Thyroid gland (tissue), 4 donors: ENCODE measurements around the gene CHST14.

ENCODE experiments used
- POLR2A ChIP-seq, 2 donors: fragments of 450-650 bp; IDR thresholded peaks; one replicate each; pipeline ENCODE4 v1.6.1; 2017; ENCODE audit warnings: antibody characterized with exemption in 2 of 2, mild to moderate bottlenecking in 2 of 2, moderate library complexity in 1 of 2
- TF ChIP-seq, protein P1 (sequence below), 6 experiments: fragments of 200-600 bp in 3 of 6; fragments of 450-650 bp in 3 of 6; sonication (generic) in 3 of 6; IDR thresholded peaks; one replicate each; pipeline ENCODE4 v1.5.1; 2016 to 2019; ENCODE audit warnings: antibody characterized with exemption in 6 of 6, mild to moderate bottlenecking in 2 of 6, inconsistent platforms in 1 of 6, moderate library complexity in 1 of 6

DNA sequence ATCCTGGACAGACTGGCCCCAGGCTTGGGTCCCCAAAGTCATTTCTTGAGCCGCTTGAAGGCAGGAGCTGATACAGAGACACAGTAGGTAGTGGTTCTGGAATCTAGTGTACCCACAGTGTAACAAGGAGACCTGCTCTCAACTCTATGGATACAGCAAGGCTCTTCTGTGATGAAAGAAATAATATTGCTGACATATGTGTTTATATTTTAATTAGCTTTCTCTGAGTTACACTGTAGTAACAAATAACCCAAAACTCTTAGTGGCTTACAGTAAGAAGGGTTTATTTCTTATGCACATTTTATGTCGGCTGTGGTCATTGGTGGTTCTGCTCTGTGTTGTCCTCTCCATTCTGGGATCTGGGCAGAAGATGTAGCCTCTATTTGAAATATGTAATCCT is 45.5 kb downstream of the CHST14 start:
- TF ChIP-seq, protein P1, sequence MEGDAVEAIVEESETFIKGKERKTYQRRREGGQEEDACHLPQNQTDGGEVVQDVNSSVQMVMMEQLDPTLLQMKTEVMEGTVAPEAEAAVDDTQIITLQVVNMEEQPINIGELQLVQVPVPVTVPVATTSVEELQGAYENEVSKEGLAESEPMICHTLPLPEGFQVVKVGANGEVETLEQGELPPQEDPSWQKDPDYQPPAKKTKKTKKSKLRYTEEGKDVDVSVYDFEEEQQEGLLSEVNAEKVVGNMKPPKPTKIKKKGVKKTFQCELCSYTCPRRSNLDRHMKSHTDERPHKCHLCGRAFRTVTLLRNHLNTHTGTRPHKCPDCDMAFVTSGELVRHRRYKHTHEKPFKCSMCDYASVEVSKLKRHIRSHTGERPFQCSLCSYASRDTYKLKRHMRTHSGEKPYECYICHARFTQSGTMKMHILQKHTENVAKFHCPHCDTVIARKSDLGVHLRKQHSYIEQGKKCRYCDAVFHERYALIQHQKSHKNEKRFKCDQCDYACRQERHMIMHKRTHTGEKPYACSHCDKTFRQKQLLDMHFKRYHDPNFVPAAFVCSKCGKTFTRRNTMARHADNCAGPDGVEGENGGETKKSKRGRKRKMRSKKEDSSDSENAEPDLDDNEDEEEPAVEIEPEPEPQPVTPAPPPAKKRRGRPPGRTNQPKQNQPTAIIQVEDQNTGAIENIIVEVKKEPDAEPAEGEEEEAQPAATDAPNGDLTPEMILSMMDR (IDR thresholded peaks at IDR 0.05) = no peak
- TF ChIP-seq POLR2A (IDR thresholded peaks at IDR 0.05) = no peak
